ENCODE results near the gene SLC25A19. TPM values are rescaled to one million over a fixed set of nuclear protein-coding genes. Genes with fewer than 3 reads are reported as not detected.
"Not testable (repeated sequence)": the region's sequence is repeated elsewhere in the genome, so short reads cannot be mapped to it uniquely, and the experiment has no call there.

SLC25A19 gene
- total and polyA plus RNA-seq, 10 donors = 12.4 to 32.5 (median 19.1) TPM

DNA sequence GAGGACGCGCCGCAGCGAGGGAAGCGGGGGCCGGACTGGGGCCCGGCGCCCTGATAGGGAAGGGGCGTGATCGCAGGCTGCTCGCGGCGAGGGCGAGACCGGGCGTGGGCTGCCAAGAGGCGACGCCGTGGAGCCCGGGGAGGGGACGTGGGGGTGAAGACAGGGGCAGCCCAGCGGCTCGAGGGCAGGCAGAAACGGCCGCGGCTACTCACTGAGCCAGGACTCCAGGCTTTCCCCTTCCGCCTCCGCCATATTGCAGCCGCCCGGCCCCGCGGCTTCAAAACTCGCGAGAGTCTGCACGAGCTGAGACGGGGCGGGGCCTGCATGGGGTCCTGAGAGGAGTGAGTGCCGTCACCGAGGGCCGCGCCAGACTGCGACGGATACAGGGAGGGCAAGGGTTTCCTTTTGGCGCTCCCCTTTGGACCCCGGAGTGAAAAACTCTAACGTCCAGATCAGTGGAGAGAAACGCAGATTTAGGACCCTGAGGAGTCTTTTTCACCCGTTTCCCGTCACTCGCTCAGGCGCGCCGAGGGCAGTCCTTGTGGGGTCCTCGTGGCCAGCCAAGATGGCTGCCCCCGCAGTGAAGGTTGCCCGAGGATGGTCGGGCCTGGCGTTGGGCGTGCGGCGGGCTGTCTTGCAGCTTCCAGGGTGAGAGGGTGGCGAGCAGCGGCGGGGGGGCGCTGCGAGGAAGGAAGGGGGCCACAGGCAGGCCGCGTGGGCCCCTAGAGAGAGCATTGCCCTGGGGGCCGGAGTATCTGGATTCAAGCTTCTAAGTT is 27.7 kb downstream of the SLC25A19 start, which contains the start of the genes GGA3 and MRPS7:
GGA3 (minus strand) TSS at position 271 of the 776 bp plus-strand sequence; CDS start at position 252, 19 bp downstream.
MRPS7 (plus strand) TSS at position 544 of the 776 bp plus-strand sequence; CDS start at position 566, 22 bp downstream.
- peak; percentile 99 for DNase-seq
- peak; percentile 90 to 95 (median 92) for TF ChIP-seq POLR2AphosphoS5 (IDR thresholded peaks at IDR 0.05)
- TF ChIP-seq, protein P1, sequence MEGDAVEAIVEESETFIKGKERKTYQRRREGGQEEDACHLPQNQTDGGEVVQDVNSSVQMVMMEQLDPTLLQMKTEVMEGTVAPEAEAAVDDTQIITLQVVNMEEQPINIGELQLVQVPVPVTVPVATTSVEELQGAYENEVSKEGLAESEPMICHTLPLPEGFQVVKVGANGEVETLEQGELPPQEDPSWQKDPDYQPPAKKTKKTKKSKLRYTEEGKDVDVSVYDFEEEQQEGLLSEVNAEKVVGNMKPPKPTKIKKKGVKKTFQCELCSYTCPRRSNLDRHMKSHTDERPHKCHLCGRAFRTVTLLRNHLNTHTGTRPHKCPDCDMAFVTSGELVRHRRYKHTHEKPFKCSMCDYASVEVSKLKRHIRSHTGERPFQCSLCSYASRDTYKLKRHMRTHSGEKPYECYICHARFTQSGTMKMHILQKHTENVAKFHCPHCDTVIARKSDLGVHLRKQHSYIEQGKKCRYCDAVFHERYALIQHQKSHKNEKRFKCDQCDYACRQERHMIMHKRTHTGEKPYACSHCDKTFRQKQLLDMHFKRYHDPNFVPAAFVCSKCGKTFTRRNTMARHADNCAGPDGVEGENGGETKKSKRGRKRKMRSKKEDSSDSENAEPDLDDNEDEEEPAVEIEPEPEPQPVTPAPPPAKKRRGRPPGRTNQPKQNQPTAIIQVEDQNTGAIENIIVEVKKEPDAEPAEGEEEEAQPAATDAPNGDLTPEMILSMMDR (IDR thresholded peaks at IDR 0.05 in 8 of 11, conservative IDR thresholded peaks at IDR 0.05 in 3 of 11) = peak in 3 of 11 experiments; percentile 13 to 44 (median 37)
- peak in 1 of 3 donors; percentile 20 for TF ChIP-seq POLR2A (IDR thresholded peaks at IDR 0.05)
- Histone ChIP-seq H3K27ac (peak within 1 kb of the TSS; percentile 95 to 99 (median 96)), H3K27me3 (replicated peaks in 1 of 7) (no peaks in the 10 kb centered on the region), H3K36me3 (peaks cover 0 to 36% (median 29%) of the 10 kb centered on the region in 6 donors), H3K9me3 (no peaks in the 10 kb centered on the region), H3K4me3 (peak within 1 kb of the TSS; percentile 70 to 98 (median 93)), H3K4me1 (peaks cover 28 to 76% (median 50%) of the 10 kb centered on the region in 6 donors)
- WGBS, 5 donors = 0 to 1% (median 0%) methylated on average over 19 to 68 of the region's 69 CpGs
- intact Hi-C loops (cut with DNase I; ENCODE audit: low total_unique reads) = no loop called here

DNA sequence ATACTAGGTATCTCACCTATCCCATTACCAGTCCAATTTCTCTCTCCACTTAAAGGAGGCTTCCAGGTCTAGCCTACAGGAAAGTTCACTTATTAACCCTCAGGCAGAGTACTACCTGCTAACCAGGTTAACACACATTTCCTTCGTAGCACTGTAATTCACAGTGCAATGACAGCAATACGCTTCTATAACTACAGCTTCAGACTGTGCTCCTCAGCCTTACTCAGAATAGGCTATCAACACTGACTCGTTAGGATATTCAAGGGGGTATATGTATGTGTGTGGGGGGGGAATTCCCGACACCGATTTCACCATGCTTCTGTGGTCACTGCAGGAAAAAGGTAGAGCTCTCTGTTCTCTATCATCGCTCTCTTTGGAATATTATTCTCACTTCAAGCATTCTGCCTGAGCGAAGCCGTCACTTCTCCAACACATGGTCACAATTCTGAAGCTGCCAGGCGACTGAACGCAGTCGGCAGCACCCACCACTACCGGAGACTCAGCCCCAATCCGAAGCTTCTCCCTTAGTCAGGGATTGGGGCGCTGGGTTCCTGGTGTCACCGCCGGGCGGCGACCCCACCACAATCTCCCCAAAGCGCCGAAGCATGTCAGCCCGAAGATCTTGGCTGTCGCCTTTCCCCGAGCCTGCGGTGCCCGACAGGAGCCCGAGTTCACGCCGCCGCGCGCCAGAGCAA is 28.4 kb downstream of the SLC25A19 start:
- peak overlapping the region; percentile 95 to 99 (median 96) for H3K27ac ChIP-seq
- peaks cover 0 to 29% (median 22%) of the 10 kb centered on the region in 6 donors for H3K36me3 ChIP-seq
- no peak for DNase-seq
- peak overlapping the region; percentile 70 to 98 (median 93) for H3K4me3 ChIP-seq
- 0 to 3% (median 1%) methylated on average over 14 to 31 of the region's 31 CpGs for WGBS, 5 donors
- H3K27me3 ChIP-seq (replicated peaks in 1 of 7) = no peaks in the 10 kb centered on the region
- TF ChIP-seq, protein P1 (IDR thresholded peaks at IDR 0.05 in 8 of 11, conservative IDR thresholded peaks at IDR 0.05 in 3 of 11) = peak in 2 of 11 experiments; percentile 6 to 16
- no peak for TF ChIP-seq POLR2AphosphoS5 (IDR thresholded peaks at IDR 0.05)
- no peak for TF ChIP-seq POLR2A (IDR thresholded peaks at IDR 0.05)
- H3K4me1 ChIP-seq = peaks cover 29 to 75% (median 45%) of the 10 kb centered on the region in 6 donors
- H3K9me3 ChIP-seq = no peaks in the 10 kb centered on the region
- intact Hi-C loops (cut with DNase I; ENCODE audit: low total_unique reads) = no loop called here

DNA sequence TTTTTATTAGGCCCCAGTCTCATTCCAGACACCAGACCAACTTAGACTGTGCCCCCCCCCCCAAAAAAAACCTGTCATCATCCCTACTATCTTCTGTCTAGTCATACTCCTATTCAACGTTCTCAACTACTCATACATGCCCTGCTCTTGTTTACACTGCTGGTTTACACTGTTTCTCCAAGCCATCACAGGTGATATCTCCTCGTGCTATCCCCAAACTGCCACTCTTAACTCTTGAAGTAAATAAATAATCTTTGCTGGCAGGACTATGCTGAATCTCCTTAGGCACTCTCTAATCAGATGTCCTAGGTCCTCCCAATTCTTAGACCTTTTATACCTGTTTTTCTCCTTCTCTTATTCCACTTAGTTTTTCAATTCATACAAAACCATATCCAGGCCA is 32.0 kb downstream of the SLC25A19 start:
- H3K27me3 ChIP-seq (replicated peaks in 1 of 7); H3K4me3 ChIP-seq; H3K27ac ChIP-seq; H3K36me3 ChIP-seq; DNase-seq; intact Hi-C loops (cut with DNase I; ENCODE audit: low total_unique reads); H3K9me3 ChIP-seq: not testable (repeated sequence)
- peaks cover 18 to 68% (median 32%) of the 10 kb centered on the region in 6 donors for H3K4me1 ChIP-seq
- 42 to 68% (median 56%) methylated on average over 2 of the region's 2 CpGs for WGBS, 5 donors

DNA sequence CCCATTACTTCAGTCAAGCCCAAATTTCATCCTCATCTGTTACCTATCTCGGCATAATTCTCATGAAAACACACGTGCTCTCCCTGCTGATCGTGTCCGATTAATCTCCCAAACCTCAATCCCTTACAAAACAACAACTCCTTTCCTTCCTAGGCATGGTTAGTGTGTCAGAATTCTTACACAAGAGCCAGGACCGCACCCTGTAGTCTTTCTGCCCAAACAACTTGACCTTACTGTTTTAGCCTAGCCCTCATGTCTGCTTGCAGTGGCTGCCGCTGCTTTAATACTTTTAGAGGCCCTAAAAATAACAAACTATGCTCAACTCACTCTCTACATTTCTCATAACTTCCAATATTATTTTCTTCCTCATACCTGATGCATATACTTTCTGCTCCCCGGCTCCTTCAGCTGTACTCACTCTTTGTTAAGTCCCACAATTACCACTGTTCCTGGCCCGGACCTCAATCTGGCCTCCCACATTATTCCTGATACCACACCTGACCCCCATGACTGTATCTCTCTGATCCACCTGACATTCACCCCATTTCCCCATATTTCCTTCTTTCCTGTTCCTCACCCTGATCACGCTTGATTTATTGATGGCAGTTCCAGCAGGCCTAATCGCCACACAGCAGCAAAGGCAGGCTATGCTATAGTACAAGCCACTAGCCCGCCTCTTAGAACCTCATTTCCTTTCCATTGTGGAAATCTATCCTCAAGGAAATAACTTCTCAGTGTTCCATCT is 33.1 kb downstream of the SLC25A19 start:
- H3K4me3 ChIP-seq; H3K36me3 ChIP-seq; H3K27me3 ChIP-seq (replicated peaks in 1 of 7); intact Hi-C loops (cut with DNase I; ENCODE audit: low total_unique reads); H3K9me3 ChIP-seq; DNase-seq: not testable (repeated sequence)
- WGBS, 5 donors = 49 to 69% (median 59%) methylated on average over 8 to 11 of the region's 11 CpGs
- Histone ChIP-seq H3K27ac (peak overlapping the region in 3 of 8 donors; percentile 18 to 50 (median 48)), H3K4me1 (peaks cover 20 to 73% (median 40%) of the 10 kb centered on the region in 6 donors)

All from spleen (tissue), 11 donors.